ENCODE data around the gene THADA. TPM values are rescaled to one million over a fixed set of nuclear protein-coding genes. Genes with fewer than 3 reads are reported as not detected.
"Not testable (repeated sequence)": the region's sequence is repeated elsewhere in the genome, so short reads cannot be mapped to it uniquely, and the experiment has no call there.

Gene THADA
- total and polyA plus RNA-seq, 2 experiments from 2014 or later = 10.8 to 18.8 TPM

GRCh38 chr2:43288417-43289305 is 307.2 kb downstream of the THADA start:
- no peaks in the 10 kb centered on the region for H4K20me1 ChIP-seq (ENCODE audit: insufficient read depth, poor library complexity, severe bottlenecking)
- H3K9me3 ChIP-seq (ENCODE audit: low read depth) = peaks cover 6% of the 10 kb centered on the region
- no peaks in the 10 kb centered on the region for H3K79me2 ChIP-seq
- H3K27me3 ChIP-seq = no peaks in the 10 kb centered on the region
- DNase-seq (ENCODE audit: low spot score) = no peak
- no peaks in the 10 kb centered on the region for H3K36me3 ChIP-seq (replicated peaks; ENCODE audit: insufficient read depth, low read depth)
- no peaks in the 10 kb centered on the region for H3K9me2 ChIP-seq (replicated peaks; ENCODE audit: insufficient read depth)
- no peak overlapping the region for H2AFZ ChIP-seq
- H3K4me2 ChIP-seq = no peak overlapping the region
- WGBS (ENCODE audit: low lambda C conversion rate, missing lambda C conversion rate) = 92% methylated on average over 4 of the region's 4 CpGs
- TF ChIP-seq CTCF (IDR thresholded peaks at IDR 0.05; ENCODE audit: poor library complexity) (no peak), EZH2 (IDR thresholded peaks at IDR 0.05; ENCODE audit: borderline replicate concordance) (no peak), EZH2phosphoT487 (IDR thresholded peaks at IDR 0.05; ENCODE audit: low read depth, severe bottlenecking, unreplicated experiment) (no peak)
- H3K4me1 ChIP-seq (ENCODE audit: insufficient read depth) = peaks cover 6% of the 10 kb centered on the region
- no peak overlapping the region for H3K4me3 ChIP-seq
- no peak overlapping the region for H3K27ac ChIP-seq

DNA sequence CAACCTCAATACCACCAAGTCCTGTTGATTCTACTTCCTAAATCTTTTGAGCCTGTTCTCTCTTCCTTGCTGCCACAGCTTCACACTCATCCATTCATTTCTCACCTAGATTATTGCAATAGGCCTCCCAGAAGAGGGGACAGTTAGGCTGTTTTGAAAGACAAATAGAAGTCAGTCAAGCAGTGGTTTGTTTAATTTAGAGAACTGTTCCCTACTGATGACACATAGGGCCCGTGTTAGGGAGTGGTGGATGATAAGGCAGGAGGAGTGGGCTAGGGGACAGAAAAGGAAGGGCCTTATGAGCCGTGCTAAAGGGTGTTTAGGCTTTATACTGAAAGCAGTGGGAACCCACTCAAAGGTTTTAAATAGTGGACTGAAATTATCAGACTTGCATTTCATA is 309.9 kb downstream of the THADA start:
- no peaks in the 10 kb centered on the region for H3K79me2 ChIP-seq
- no peak overlapping the region for H3K27ac ChIP-seq
- TF ChIP-seq CTCF (IDR thresholded peaks at IDR 0.05; ENCODE audit: poor library complexity) (no peak), EZH2phosphoT487 (IDR thresholded peaks at IDR 0.05; ENCODE audit: low read depth, severe bottlenecking, unreplicated experiment) (no peak), EZH2 (IDR thresholded peaks at IDR 0.05; ENCODE audit: borderline replicate concordance) (no peak)
- 52% methylated on average over 2 of the region's 2 CpGs for WGBS (ENCODE audit: low lambda C conversion rate, missing lambda C conversion rate)
- H3K4me3 ChIP-seq = no peak overlapping the region
- no peaks in the 10 kb centered on the region for H4K20me1 ChIP-seq (ENCODE audit: insufficient read depth, poor library complexity, severe bottlenecking)
- no peak for DNase-seq (ENCODE audit: low spot score)
- H3K9me2 ChIP-seq (replicated peaks; ENCODE audit: insufficient read depth) = no peaks in the 10 kb centered on the region
- no peak overlapping the region for H3K4me2 ChIP-seq
- no peak overlapping the region for H2AFZ ChIP-seq
- peaks cover 6% of the 10 kb centered on the region for H3K9me3 ChIP-seq (ENCODE audit: low read depth)
- no peaks in the 10 kb centered on the region for H3K4me1 ChIP-seq (ENCODE audit: insufficient read depth)
- no peaks in the 10 kb centered on the region for H3K36me3 ChIP-seq (replicated peaks; ENCODE audit: insufficient read depth, low read depth)
- no peaks in the 10 kb centered on the region for H3K27me3 ChIP-seq

DNA sequence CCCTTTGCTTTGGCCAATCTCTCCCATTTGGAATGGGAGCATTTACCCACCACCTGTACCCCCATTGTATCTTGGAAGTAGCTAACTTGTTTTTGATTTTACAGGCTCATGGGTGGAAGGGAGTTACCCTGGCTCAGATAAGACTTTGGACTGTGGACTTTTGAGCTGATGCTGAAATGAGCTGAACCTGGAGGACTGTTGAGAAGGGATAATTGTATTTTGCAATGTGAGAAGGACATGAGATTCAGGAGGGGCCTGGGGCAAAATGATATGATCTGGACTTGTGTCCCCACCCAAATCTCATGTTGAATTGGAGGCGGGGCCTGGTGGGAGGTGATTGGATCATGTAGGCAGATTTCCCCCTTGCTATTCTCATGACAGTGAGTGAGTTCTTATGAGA is 310.9 kb downstream of the THADA start:
- H3K27ac ChIP-seq = no peak overlapping the region
- no peaks in the 10 kb centered on the region for H3K4me1 ChIP-seq (ENCODE audit: insufficient read depth)
- no peaks in the 10 kb centered on the region for H4K20me1 ChIP-seq (ENCODE audit: insufficient read depth, poor library complexity, severe bottlenecking)
- WGBS (ENCODE audit: low lambda C conversion rate, missing lambda C conversion rate) = 100% methylated on average over 1 of the region's 1 CpG
- TF ChIP-seq CTCF (IDR thresholded peaks at IDR 0.05; ENCODE audit: poor library complexity) = no peak
- TF ChIP-seq EZH2 (IDR thresholded peaks at IDR 0.05; ENCODE audit: borderline replicate concordance) = no peak
- no peak for TF ChIP-seq EZH2phosphoT487 (IDR thresholded peaks at IDR 0.05; ENCODE audit: low read depth, severe bottlenecking, unreplicated experiment)
- no peak overlapping the region for H2AFZ ChIP-seq
- no peaks in the 10 kb centered on the region for H3K9me2 ChIP-seq (replicated peaks; ENCODE audit: insufficient read depth)
- peaks cover 6% of the 10 kb centered on the region for H3K9me3 ChIP-seq (ENCODE audit: low read depth)
- DNase-seq (ENCODE audit: low spot score) = no peak
- H3K4me3 ChIP-seq = no peak overlapping the region
- H3K4me2 ChIP-seq = no peak overlapping the region
- H3K36me3 ChIP-seq (replicated peaks; ENCODE audit: insufficient read depth, low read depth) = no peaks in the 10 kb centered on the region
- no peaks in the 10 kb centered on the region for H3K79me2 ChIP-seq
- no peaks in the 10 kb centered on the region for H3K27me3 ChIP-seq

GRCh38 chr2:43284347-43284746 is 311.5 kb downstream of the THADA start:
- H3K36me3 ChIP-seq (replicated peaks; ENCODE audit: insufficient read depth, low read depth); H2AFZ ChIP-seq; H3K9me2 ChIP-seq (replicated peaks; ENCODE audit: insufficient read depth); H3K4me2 ChIP-seq; H4K20me1 ChIP-seq (ENCODE audit: insufficient read depth, poor library complexity, severe bottlenecking); H3K79me2 ChIP-seq; H3K27ac ChIP-seq; H3K9me3 ChIP-seq (ENCODE audit: low read depth); H3K4me1 ChIP-seq (ENCODE audit: insufficient read depth); DNase-seq (ENCODE audit: low spot score); H3K27me3 ChIP-seq; H3K4me3 ChIP-seq: not testable (repeated sequence)
- WGBS (ENCODE audit: low lambda C conversion rate, missing lambda C conversion rate) = 98% methylated on average over 6 of the region's 6 CpGs

Data from hepatocyte (in vitro differentiated cells).